PC-3 (cell line): Measurements from ENCODE around the gene PPIL1. TPM values are rescaled to one million over a fixed set of nuclear protein-coding genes. Genes with fewer than 3 reads are reported as not detected.

Experiments
- ATAC-seq: fragments of 200-7000 bp; cut with Tn5 transposase; 2 replicates; pipeline ENCODE4 v1.9.1; 2020; ENCODE audit warnings: mild to moderate bottlenecking, moderate library complexity
- BruUV-seq: library from RNA; stranded (reverse); fragments of 400-500 nt; replicated peaks from 2 replicates; lab custom pipeline; 2021; lab: Mats Ljungman, UMichigan
- CTCF ChIA-PET: fragments of 300-600 bp; sonication (Branson Sonifier 250); formaldehyde crosslinking; loops from one replicate; lab custom pipeline; 2022; ENCODE audit warnings: antibody characterized with exemption; lab: Charles Lee
- POLR2A ChIA-PET: fragments of 300-600 bp; sonication (Branson Sonifier 250); formaldehyde crosslinking; loops from one replicate; lab custom pipeline; 2022; ENCODE audit warnings: antibody characterized with exemption; ENCODE audit not compliant: unreplicated experiment; lab: Charles Lee
- DNase-seq: peaks from one replicate; pipeline ENCODE4 v3.0.0-alpha.2; 2015
- H2AFZ ChIP-seq: fragments of 300-600 bp; sonication (generic); 2 replicates; pipeline ENCODE4 v1.6.0; 2016; ENCODE audit warnings: antibody characterized with exemption, low read length
- H3F3A ChIP-seq: fragments of 300-600 bp; sonication (generic); one replicate; pipeline ENCODE4 v1.6.0; 2017; ENCODE audit warnings: antibody characterized with exemption, low read length, control low read depth, mild to moderate bottlenecking; ENCODE audit not compliant: unreplicated experiment
- H3K27ac ChIP-seq: fragments of 300-600 bp; sonication (generic); 2 replicates; pipeline ENCODE4 v1.5.1; 2016; ENCODE audit warnings: mild to moderate bottlenecking, low read length
- H3K27me3 ChIP-seq: fragments of 300-600 bp; sonication (generic); 2 replicates; pipeline ENCODE4 v1.6.1; 2016; ENCODE audit warnings: low read length, mixed read lengths
- H3K36me3 ChIP-seq: fragments of 300-600 bp; sonication (generic); 2 replicates; pipeline ENCODE4 v1.6.1; 2016; ENCODE audit warnings: low read depth, mixed run types, low read length, mixed read lengths
- H3K4me1 ChIP-seq: fragments of 300-600 bp; sonication (generic); 2 replicates; pipeline ENCODE4 v1.5.1; 2016; ENCODE audit warnings: low read length; ENCODE audit not compliant: insufficient read depth
- H3K4me2 ChIP-seq: fragments of 300-600 bp; sonication (generic); 2 replicates; pipeline ENCODE4 v1.6.0; 2016; ENCODE audit warnings: low read length
- H3K4me3 ChIP-seq: fragments of 300-600 bp; sonication (generic); 2 replicates; pipeline ENCODE4 v1.5.1; 2016; ENCODE audit warnings: mild to moderate bottlenecking, low read length, mixed read lengths
- H3K79me2 ChIP-seq: fragments of 300-600 bp; sonication (generic); 2 replicates; pipeline ENCODE4 v1.6.1; 2017; ENCODE audit warnings: low read length, mixed read lengths
- H3K9ac ChIP-seq: fragments of 300-600 bp; sonication (generic); 2 replicates; pipeline ENCODE4 v1.6.0; 2016; ENCODE audit warnings: mild to moderate bottlenecking, low read length
- H3K9me2 ChIP-seq: fragments of 300-600 bp; sonication (generic); replicated peaks from 2 replicates; pipeline ENCODE4 v1.6.1; 2016; ENCODE audit warnings: mixed run types, low read length, mixed read lengths
- H3K9me3 ChIP-seq: fragments of 300-600 bp; sonication (generic); 2 replicates; pipeline ENCODE4 v1.6.1; 2016; ENCODE audit warnings: low read length, mixed read lengths
- H4K20me1 ChIP-seq: fragments of 300-600 bp; sonication (generic); 2 replicates; pipeline ENCODE4 v1.6.1; 2016; ENCODE audit warnings: low read length, mixed read lengths
- EZH2 ChIP-seq: fragments of 300-600 bp; sonication (generic); IDR thresholded peaks from one replicate; pipeline ENCODE4 v1.6.1; 2017; ENCODE audit warnings: antibody characterized with exemption, mild to moderate bottlenecking, low read length; ENCODE audit not compliant: unreplicated experiment
- EZH2phosphoT487 ChIP-seq: fragments of 300-600 bp; sonication (generic); IDR thresholded peaks from 2 replicates; pipeline ENCODE4 v1.6.1; 2018; ENCODE audit warnings: mild to moderate bottlenecking, antibody characterized with exemption, low read length, borderline replicate concordance
- intact Hi-C: fragments of 100-400 bp; cut with micrococcal nuclease; formaldehyde crosslinking; loops from 2 replicates; pipeline ENCODE4 v1.9.0; 2023
- total RNA-seq: library from RNA; depleted of rRNA; stranded (reverse); fragments of >200 nt; gene quantifications from 2 replicates; pipeline ENCODE4 v1.2.3, GENCODE V29; 2014
- TF ChIP-seq, protein P1 (sequence below): fragments of 300-600 bp; sonication (generic); conservative IDR thresholded peaks from 2 replicates; pipeline ENCODE4 v1.5.1; 2017; ENCODE audit warnings: antibody characterized with exemption, low read depth, mild to moderate bottlenecking, low read length

PPIL1 gene
- total RNA-seq, 1 experiment from 2014 or later, result 39.9 TPM

DNA sequence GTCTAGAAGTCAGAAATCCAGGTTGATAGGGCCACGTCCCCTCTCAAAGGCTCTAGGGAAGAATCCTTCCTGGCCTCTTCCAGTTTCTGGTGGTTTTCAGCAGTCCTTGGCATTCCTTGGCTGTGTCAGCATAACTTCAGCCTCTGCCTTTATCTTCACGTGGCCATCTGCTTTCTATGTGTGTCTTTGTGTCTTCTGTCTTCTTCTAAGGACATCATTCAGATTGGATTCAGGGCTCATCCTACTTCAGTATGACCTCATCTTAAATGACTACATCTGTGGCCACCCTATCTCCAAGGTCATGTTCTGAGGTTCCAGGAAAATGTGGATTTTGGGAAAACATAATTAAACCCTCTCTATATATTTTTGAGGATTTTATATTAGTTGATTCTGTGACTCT lies 34.1 kb upstream of the PPIL1 start:
- no peaks in the 10 kb centered on the region for H3K9me3 ChIP-seq
- no peaks in the 10 kb centered on the region for H3K79me2 ChIP-seq
- H3K4me2 ChIP-seq, result no peak overlapping the region
- ATAC-seq, result no peak
- no peaks in the 10 kb centered on the region for H3K36me3 ChIP-seq
- peaks cover 4% of the 10 kb centered on the region for H3F3A ChIP-seq
- H3K9ac ChIP-seq, result no peak overlapping the region
- H3K4me1 ChIP-seq, result peaks cover 53% of the 10 kb centered on the region
- no peak overlapping the region for H3K27ac ChIP-seq
- intact Hi-C loops, result no loop called here
- ChIA-PET POLR2A (no interaction called here), CTCF (no interaction called here)
- BruUV-seq, result no TSS peak
- H3K9me2 ChIP-seq, result no peaks in the 10 kb centered on the region
- H4K20me1 ChIP-seq, result no peaks in the 10 kb centered on the region
- H3K4me3 ChIP-seq, result no peak overlapping the region
- DNase-seq, result no peak
- TF ChIP-seq, protein P1, sequence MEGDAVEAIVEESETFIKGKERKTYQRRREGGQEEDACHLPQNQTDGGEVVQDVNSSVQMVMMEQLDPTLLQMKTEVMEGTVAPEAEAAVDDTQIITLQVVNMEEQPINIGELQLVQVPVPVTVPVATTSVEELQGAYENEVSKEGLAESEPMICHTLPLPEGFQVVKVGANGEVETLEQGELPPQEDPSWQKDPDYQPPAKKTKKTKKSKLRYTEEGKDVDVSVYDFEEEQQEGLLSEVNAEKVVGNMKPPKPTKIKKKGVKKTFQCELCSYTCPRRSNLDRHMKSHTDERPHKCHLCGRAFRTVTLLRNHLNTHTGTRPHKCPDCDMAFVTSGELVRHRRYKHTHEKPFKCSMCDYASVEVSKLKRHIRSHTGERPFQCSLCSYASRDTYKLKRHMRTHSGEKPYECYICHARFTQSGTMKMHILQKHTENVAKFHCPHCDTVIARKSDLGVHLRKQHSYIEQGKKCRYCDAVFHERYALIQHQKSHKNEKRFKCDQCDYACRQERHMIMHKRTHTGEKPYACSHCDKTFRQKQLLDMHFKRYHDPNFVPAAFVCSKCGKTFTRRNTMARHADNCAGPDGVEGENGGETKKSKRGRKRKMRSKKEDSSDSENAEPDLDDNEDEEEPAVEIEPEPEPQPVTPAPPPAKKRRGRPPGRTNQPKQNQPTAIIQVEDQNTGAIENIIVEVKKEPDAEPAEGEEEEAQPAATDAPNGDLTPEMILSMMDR, result no peak
- TF ChIP-seq EZH2, result no peak
- no peak for TF ChIP-seq EZH2phosphoT487
- no peak overlapping the region for H2AFZ ChIP-seq
- H3K27me3 ChIP-seq, result no peaks in the 10 kb centered on the region

DNA sequence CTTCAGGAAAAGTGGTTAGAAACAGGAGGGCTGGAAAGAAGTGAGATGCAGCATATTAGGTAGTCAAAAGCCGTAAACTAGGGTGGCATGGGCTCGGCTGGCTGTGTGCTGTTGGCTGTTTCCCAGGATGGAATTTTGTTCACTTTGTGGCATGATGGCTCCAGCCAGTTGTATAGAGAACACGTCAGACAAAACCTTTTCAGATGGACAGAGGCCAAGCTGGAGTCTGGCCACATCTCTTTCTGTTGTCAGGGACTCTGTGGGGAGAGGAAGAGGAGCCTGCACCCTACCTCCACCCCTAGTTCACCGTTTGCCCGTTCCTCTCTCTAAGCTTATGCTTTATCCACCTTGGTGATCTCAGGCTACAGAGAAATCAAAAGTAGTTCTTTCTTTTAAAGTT lies 33.2 kb upstream of the PPIL1 start:
- peak overlapping the region; percentile 12; the same call in 1 of the 2 replicates for H3K4me2 ChIP-seq
- no peaks in the 10 kb centered on the region for H3K9me2 ChIP-seq
- TF ChIP-seq, protein P1, result no peak
- TF ChIP-seq EZH2, result no peak
- no peak for TF ChIP-seq EZH2phosphoT487
- H3F3A ChIP-seq, result peaks cover 4% of the 10 kb centered on the region
- no peaks in the 10 kb centered on the region for H3K9me3 ChIP-seq
- ChIA-PET CTCF (no interaction called here), POLR2A (no interaction called here)
- H3K9ac ChIP-seq, result no peak overlapping the region
- BruUV-seq, result no TSS peak
- no peak for ATAC-seq
- H3K36me3 ChIP-seq, result peaks cover 4% of the 10 kb centered on the region; the same call in 1 of the 2 replicates
- H3K27me3 ChIP-seq, result no peaks in the 10 kb centered on the region
- peak; percentile 69 for DNase-seq
- no peaks in the 10 kb centered on the region for H4K20me1 ChIP-seq
- H3K79me2 ChIP-seq, result no peaks in the 10 kb centered on the region
- no peak overlapping the region for H3K4me3 ChIP-seq
- intact Hi-C loops, result no loop called here
- H3K27ac ChIP-seq, result peak overlapping the region; percentile 22; the same call in 1 of the 2 replicates
- H2AFZ ChIP-seq, result no peak overlapping the region
- H3K4me1 ChIP-seq, result peaks cover 50% of the 10 kb centered on the region

- no peaks in the 10 kb centered on the region for H3K9me3 ChIP-seq
- peak; percentile 45 for DNase-seq
- intact Hi-C loops, result no loop called here
- no peaks in the 10 kb centered on the region for H3F3A ChIP-seq
- no peaks in the 10 kb centered on the region for H3K9me2 ChIP-seq
- no peak overlapping the region for H3K4me3 ChIP-seq
- BruUV-seq, result no TSS peak
- H4K20me1 ChIP-seq, result no peaks in the 10 kb centered on the region
- peaks cover 11% of the 10 kb centered on the region; the same call in 1 of the 2 replicates for H3K36me3 ChIP-seq
- no peaks in the 10 kb centered on the region for H3K27me3 ChIP-seq
- 0 out of 2 replicates have a peak overlapping the region, but pooled peaks have one; percentile 22 for H3K27ac ChIP-seq
- POLR2A ChIA-PET, result no interaction called here
- H2AFZ ChIP-seq, result no peak overlapping the region
- peak overlapping the region; percentile 12; the same call in 1 of the 2 replicates for H3K4me2 ChIP-seq
- TF ChIP-seq EZH2 (no peak), EZH2phosphoT487 (no peak)
- TF ChIP-seq, protein P1, result no peak
- H3K79me2 ChIP-seq, result no peaks in the 10 kb centered on the region
- H3K9ac ChIP-seq, result no peak overlapping the region
- CTCF ChIA-PET, result interaction anchor here (0.6 kb wide), 1 partner anchor 147 kb away, joined by 3 read pairs; no protein-coding TSS in a partner anchor
- ATAC-seq, result peak; percentile 56
- peaks cover 42% of the 10 kb centered on the region for H3K4me1 ChIP-seq
Measured at GRCh38 chr6:36906539-36907325, 32.1 kb upstream of the PPIL1 start.
